Fibroblast of lung (primary cell): ENCODE data around the gene MAML2. TPM values are rescaled to one million over a fixed set of nuclear protein-coding genes. Genes with fewer than 3 reads are reported as not detected.
A peak's percentile ranks its signal among the peaks of the same experiment; 100 is the strongest.

Source experiments
- DNase-seq, 2 donors: peaks; one replicate each; pipeline versions ENCODE4 v3.0.0 to v3.0.0-alpha.2; 2010; ENCODE audit warnings: low read depth in 2 of 2
- H2AFZ ChIP-seq: 2 replicates; pipeline ENCODE4 v1.5.1; 2012; ENCODE audit warnings: low read length, control low read depth, inconsistent platforms
- H3K27ac ChIP-seq: 2 replicates; pipeline ENCODE4 v1.5.1; 2011; ENCODE audit warnings: low read length, control low read depth; ENCODE audit not compliant: insufficient read depth
- H3K27me3 ChIP-seq: 2 replicates; pipeline ENCODE4 v1.5.1; 2011; ENCODE audit warnings: mild to moderate bottlenecking, low read length; ENCODE audit not compliant: control insufficient read depth, insufficient read depth
- H3K36me3 ChIP-seq: 2 replicates; pipeline ENCODE4 v1.5.1; 2011; ENCODE audit warnings: low read length; ENCODE audit not compliant: control insufficient read depth, insufficient read depth
- H3K4me1 ChIP-seq: 2 replicates; pipeline ENCODE4 v1.5.1; 2011; ENCODE audit warnings: low read length; ENCODE audit not compliant: control insufficient read depth, insufficient read depth; ENCODE audit errors: extremely low read depth
- H3K4me2 ChIP-seq: 2 replicates; pipeline ENCODE4 v1.5.1; 2011; ENCODE audit warnings: low read length, control low read depth; ENCODE audit not compliant: insufficient read depth; ENCODE audit errors: extremely low read depth
- H3K4me3 ChIP-seq, 4 experiments: fragments of 200-600 bp in 1 of 4; sonication (generic) in 1 of 4; replicated peaks in 1 of 4; 2 replicates each; pipeline ENCODE4 v1.5.1; 2011 to 2016; ENCODE audit warnings: low read length in 4 of 4, low read depth in 3 of 4, mild to moderate bottlenecking in 3 of 4, control low read depth in 2 of 4, inconsistent platforms in 1 of 4, mixed read lengths in 1 of 4; ENCODE audit not compliant: insufficient read depth in 1 of 4; ENCODE audit errors: control extremely low read depth in 1 of 4
- H3K79me2 ChIP-seq: 2 replicates; pipeline ENCODE4 v1.5.1; 2012; ENCODE audit warnings: mild to moderate bottlenecking, low read length, inconsistent platforms; ENCODE audit not compliant: control insufficient read depth, insufficient read depth
- H3K9ac ChIP-seq: 2 replicates; pipeline ENCODE4 v1.5.1; 2011; ENCODE audit warnings: mild to moderate bottlenecking, low read length, control low read depth; ENCODE audit not compliant: insufficient read depth
- H3K9me3 ChIP-seq: 2 replicates; pipeline ENCODE4 v1.5.1; 2012; ENCODE audit warnings: low read depth, low read length; ENCODE audit not compliant: control insufficient read depth, insufficient read depth
- H4K20me1 ChIP-seq: 2 replicates; pipeline ENCODE4 v1.5.1; 2011; ENCODE audit warnings: low read length; ENCODE audit not compliant: control insufficient read depth, insufficient read depth; ENCODE audit errors: extremely low read depth
- CTCF ChIP-seq, 2 donors: IDR thresholded peaks in 1 of 2; conservative IDR thresholded peaks in 1 of 2; 1 replicate in 1 of 2; 2 replicates in 1 of 2; pipeline ENCODE4 v1.5.1; 2011 to 2012; ENCODE audit warnings: low read length in 2 of 2, control low read depth in 1 of 2, inconsistent platforms in 1 of 2, low read depth in 1 of 2, mild to moderate bottlenecking in 1 of 2
- EZH2 ChIP-seq: IDR thresholded peaks from 2 replicates; pipeline ENCODE4 v1.5.1; 2012; ENCODE audit warnings: low read length, control low read depth, mild to moderate bottlenecking; ENCODE audit errors: missing control alignments
- polyA plus RNA-seq, 2 donors: library from polyadenylated mRNA; depleted of rRNA in 1 of 2; stranded (reverse) in 1 of 2; unstranded in 1 of 2; fragments of >200 nt; gene quantifications; 2 replicates each; pipeline ENCODE4 v1.2.1, GENCODE V29; 2011 to 2012; ENCODE audit warnings: missing spikeins in 1 of 2
- total RNA-seq: library from RNA; depleted of rRNA; stranded (reverse); fragments of >200 nt; gene quantifications from 2 replicates; pipeline ENCODE4 v1.2.1, GENCODE V29; 2014

MAML2 gene
- total and polyA plus RNA-seq, 2 donors (not counting 1 experiment from before 2014, with no cell fraction given), result 13.0 to 19.0 TPM

DNA sequence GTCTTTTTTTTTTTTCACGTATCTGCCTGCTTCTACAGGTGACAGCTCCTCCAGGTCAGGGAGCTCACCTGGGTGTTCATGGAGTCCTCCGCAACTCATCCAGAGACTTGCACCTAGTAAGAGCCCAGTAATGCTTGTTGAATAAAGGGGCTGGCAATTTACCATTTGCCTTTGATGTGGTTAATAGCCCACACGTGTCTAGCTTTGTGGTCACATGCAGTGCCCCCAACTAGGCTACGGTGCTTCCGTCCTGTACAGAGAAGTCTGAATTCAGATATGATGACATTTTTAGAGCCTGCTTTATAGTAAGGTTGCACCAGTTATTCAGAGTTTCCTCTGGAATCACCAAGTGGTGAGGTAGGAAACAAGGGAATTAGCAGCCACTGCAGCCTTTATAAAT lies 219.7 kb downstream of the MAML2 start:
- Histone ChIP-seq H3K9me3 (no peaks in the 10 kb centered on the region), H3K27ac (no peak overlapping the region), H3K79me2 (no peaks in the 10 kb centered on the region), H3K4me1 (no peaks in the 10 kb centered on the region), H3K27me3 (no peaks in the 10 kb centered on the region), H3K9ac (no peak overlapping the region), H3K4me3 (no peak overlapping the region), H3K4me2 (no peak overlapping the region), H2AFZ (no peak overlapping the region), H4K20me1 (peaks cover 1% of the 10 kb centered on the region), H3K36me3 (no peaks in the 10 kb centered on the region)
- TF ChIP-seq EZH2 (no peak), CTCF (conservative IDR thresholded peaks at IDR 0.05 in 1 of 2, IDR thresholded peaks at IDR 0.05 in 1 of 2; ENCODE audit: low read depth in 1 of 2, low read length in 2 of 2) (no peak)
- DNase-seq, result no peak

- no peaks in the 10 kb centered on the region for H3K4me1 ChIP-seq
- no peak overlapping the region for H3K4me2 ChIP-seq
- no peak overlapping the region for H3K4me3 ChIP-seq
- no peaks in the 10 kb centered on the region for H3K79me2 ChIP-seq
- H3K27ac ChIP-seq, result no peak overlapping the region
- H3K9ac ChIP-seq, result no peak overlapping the region
- H3K9me3 ChIP-seq, result no peaks in the 10 kb centered on the region
- peak in 1 of 2 donors; percentile 74 for DNase-seq
- H2AFZ ChIP-seq, result no peak overlapping the region
- H3K27me3 ChIP-seq, result no peaks in the 10 kb centered on the region
- TF ChIP-seq EZH2, result no peak
- no peak for TF ChIP-seq CTCF (conservative IDR thresholded peaks at IDR 0.05 in 1 of 2, IDR thresholded peaks at IDR 0.05 in 1 of 2; ENCODE audit: low read depth in 1 of 2, low read length in 2 of 2)
- peaks cover 1% of the 10 kb centered on the region for H4K20me1 ChIP-seq
- H3K36me3 ChIP-seq, result no peaks in the 10 kb centered on the region
Measured at GRCh38 chr11:96122601-96123074, 220.4 kb downstream of the MAML2 start.

- Histone ChIP-seq H3K36me3 (no peaks in the 10 kb centered on the region), H3K27me3 (no peaks in the 10 kb centered on the region), H3K4me3 (no peak overlapping the region), H3K4me1 (no peaks in the 10 kb centered on the region), H3K27ac (no peak overlapping the region), H4K20me1 (no peaks in the 10 kb centered on the region), H3K4me2 (no peak overlapping the region), H3K79me2 (no peaks in the 10 kb centered on the region), H2AFZ (no peak overlapping the region), H3K9me3 (no peaks in the 10 kb centered on the region), H3K9ac (no peak overlapping the region)
- no peak for TF ChIP-seq CTCF (conservative IDR thresholded peaks at IDR 0.05 in 1 of 2, IDR thresholded peaks at IDR 0.05 in 1 of 2; ENCODE audit: low read depth in 1 of 2, low read length in 2 of 2)
- no peak for DNase-seq
Measured at GRCh38 chr11:96119211-96119610, 223.8 kb downstream of the MAML2 start.
